GM18951 (cell line): Measurements from ENCODE around the gene TNIP2.

Experiments used
- POLR2A ChIP-seq: IDR thresholded peaks from 4 replicates; pipeline ENCODE4 v1.6.1; 2011; ENCODE audit warnings: mild to moderate bottlenecking; ENCODE audit not compliant: insufficient read length, insufficient read depth; ENCODE audit errors: extremely low read depth
- in situ Hi-C: fragments of 300-500 bp; cut with MboI; formaldehyde crosslinking; loops from one replicate; pipeline ENCODE4 v1.12.0; 2022; ENCODE audit warnings: low sequenced_read_pairs, mixed read lengths, inconsistent platforms; ENCODE audit not compliant: unreplicated experiment

TNIP2 gene, protein sequence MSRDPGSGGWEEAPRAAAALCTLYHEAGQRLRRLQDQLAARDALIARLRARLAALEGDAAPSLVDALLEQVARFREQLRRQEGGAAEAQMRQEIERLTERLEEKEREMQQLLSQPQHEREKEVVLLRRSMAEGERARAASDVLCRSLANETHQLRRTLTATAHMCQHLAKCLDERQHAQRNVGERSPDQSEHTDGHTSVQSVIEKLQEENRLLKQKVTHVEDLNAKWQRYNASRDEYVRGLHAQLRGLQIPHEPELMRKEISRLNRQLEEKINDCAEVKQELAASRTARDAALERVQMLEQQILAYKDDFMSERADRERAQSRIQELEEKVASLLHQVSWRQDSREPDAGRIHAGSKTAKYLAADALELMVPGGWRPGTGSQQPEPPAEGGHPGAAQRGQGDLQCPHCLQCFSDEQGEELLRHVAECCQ

DNA sequence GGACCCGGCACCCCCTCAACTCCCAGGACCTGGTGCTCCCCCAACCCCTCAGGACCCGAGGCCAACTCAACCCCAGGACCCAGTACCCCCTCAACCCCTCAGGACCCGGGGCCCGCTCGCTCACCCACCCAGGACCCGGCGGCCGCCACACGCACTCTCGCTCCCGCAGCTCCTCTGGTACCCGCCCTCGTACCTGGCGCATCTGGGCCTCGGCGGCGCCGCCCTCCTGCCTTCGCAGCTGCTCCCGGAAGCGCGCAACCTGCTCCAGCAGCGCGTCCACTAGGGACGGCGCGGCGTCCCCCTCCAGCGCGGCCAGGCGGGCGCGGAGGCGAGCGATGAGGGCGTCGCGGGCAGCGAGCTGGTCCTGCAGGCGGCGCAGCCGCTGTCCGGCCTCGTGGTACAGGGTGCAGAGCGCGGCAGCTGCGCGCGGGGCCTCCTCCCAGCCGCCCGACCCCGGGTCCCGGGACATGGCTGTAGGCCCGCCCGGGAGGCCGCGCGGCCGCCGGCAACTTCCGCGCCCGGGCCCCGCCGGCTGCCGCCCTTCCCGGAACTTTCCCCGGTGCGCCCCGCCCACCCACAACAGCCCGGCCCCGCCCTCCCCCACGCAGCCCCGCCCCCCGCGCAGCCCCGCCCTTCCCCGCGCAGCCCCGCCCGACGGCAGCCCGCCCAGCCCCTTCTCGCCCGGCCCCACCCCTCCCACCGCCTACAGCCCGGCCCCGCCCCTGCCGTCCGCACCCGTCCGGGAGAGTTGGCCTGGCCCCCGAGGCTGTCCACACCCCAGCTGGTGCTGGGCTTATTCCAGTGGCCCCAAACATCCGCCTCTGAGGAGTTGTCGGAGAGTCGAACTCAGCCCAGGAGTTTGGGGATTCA lies at the start of gene TNIP2:
Gene TNIP2, minus strand, starts transcription at position 516 of the 870 bp plus-strand sequence. Its CDS starts 47 bp downstream, at position 469.
- in situ Hi-C loops, result no loop called here
- peak; percentile 90 for TF ChIP-seq POLR2A

DNA sequence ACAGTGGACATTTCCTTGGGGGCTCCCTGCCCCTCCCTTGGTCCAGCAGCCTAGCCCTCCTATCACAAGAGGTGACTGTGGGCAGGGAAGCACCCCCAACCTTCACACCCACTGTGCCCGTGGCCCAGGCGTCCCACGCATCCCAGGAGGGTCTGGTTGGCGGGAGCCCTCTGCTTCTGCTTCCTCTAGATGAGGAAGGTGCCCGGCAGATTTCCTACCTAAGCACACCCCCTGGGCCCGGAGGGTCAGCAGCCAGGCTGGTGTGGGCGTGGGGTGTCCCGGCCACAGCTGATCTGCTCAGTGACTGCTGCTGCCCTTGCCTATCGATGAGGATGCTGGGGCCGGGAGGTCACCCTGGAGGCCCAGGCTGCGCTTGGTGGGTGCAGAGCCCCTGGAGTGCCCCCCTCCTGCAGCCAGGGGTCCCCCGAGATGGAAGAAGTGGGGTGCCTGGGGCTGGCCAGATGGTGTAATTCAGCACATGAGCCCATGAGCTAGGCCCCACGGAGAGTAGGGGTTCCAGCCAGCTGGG lies 48.9 kb upstream of the TNIP2 start:
- TF ChIP-seq POLR2A, result no peak
- in situ Hi-C loops, result no loop called here

DNA sequence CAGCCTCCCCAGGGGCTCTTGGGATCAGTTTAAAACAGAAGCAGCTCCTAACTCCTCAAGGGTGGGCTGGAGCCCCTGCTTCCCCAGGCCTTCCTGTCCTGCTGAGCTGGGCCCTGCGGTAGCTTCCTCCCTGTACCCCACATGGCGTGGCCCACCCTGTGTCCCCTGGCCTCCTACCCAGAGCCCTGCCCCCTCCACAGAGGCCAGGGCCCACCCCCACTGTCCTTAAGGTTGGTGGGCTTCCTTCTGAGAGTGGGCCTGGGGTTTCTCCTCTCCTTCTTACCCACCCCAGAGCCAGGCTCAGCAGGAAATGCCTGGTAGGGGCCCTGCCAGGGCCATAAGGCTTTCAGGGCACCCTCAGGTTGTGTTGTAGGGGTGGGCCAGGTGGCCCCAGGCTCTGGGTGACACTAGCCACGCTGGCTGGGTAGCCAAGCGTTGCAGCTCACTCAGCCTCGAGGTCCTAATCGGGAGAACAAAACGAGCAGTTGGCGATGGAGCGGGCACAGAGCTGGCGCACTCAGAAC lies 48.4 kb upstream of the TNIP2 start:
- TF ChIP-seq POLR2A, result no peak
- in situ Hi-C loops, result no loop called here

DNA sequence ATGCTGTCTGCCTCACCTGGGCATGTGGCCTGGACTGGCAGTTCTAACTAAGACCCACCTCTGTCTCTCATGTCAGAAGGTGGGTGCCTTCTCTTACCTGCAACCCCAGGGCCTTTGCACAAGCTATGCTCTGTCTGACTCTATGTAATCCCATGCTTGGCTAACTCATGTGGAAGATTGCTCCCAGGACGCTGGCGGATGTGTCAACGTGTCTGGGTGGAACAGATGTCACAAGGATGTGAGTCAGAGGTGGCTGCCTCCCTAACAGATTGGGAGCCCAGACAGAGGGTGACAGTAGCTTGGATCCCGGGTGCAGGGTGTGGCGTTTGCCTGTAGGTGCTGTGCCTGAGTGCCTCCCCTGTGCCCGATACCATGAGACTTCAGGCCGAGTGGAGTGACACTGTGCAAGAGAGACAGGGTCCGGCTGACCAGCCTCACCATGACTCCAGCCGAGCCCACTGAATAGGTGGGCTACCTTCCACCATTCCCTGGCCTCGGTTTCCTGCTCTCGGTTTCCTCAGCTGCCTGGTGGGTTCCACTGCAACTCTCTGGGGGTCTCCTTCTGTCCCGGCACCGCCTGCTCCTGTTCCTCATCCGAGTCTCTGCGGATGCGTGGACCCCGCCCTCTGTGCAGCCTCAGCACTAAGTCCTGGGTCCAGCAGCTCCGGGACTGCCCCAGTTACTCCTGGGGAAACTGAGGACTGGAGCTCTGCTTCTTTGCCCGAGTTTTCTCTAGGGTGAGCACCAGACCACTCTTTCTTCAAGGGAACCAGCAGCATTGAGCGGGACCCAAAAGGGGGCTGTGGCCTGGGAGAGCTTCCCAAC lies 47.7 kb upstream of the TNIP2 start:
- no peak for TF ChIP-seq POLR2A
- in situ Hi-C loops, result no loop called here

DNA sequence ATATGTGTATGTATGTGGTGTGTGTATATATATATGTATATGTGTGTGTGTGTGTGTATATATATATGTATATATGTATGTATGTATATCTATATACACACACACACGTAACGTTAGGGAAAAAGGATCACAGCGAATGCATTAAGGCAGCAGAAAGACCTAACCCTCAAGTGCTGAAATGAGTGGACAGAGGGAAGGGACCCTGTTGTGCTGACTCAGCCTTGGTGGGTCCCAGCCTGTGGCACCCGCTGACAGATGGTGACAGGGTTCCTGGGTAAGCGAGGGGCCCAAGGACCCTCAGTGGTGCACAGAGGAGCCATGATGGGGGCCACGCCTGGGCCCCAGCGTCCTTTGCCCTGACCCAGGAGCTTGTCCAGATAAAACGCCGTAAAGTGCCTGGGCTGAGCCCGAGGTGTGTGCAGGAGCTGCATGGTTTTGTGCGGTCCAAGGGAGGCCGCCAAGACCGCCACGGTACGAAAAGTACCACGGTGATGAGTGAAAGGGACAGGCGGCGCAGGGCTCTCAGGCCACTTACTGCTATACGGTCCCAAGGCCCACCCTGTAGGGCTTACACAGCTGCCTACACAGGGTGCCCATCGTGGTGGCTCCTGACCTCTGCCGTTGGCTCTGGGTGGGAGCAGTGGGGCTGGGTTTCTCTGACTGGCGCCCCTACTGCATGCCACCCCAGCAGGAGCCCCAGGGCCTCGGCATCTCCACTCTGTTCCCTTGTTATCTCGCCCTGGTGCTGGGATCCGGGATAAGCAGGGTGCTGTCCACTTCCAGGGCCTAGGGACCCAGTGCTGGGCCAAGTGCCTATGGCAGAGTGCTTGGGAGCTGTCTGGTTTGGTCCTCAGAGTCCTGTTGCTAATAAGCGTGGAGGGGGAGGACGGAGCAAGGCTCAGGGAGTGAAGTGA lies 46.7 kb upstream of the TNIP2 start:
- in situ Hi-C loops, result no loop called here
- TF ChIP-seq POLR2A, result no peak

DNA sequence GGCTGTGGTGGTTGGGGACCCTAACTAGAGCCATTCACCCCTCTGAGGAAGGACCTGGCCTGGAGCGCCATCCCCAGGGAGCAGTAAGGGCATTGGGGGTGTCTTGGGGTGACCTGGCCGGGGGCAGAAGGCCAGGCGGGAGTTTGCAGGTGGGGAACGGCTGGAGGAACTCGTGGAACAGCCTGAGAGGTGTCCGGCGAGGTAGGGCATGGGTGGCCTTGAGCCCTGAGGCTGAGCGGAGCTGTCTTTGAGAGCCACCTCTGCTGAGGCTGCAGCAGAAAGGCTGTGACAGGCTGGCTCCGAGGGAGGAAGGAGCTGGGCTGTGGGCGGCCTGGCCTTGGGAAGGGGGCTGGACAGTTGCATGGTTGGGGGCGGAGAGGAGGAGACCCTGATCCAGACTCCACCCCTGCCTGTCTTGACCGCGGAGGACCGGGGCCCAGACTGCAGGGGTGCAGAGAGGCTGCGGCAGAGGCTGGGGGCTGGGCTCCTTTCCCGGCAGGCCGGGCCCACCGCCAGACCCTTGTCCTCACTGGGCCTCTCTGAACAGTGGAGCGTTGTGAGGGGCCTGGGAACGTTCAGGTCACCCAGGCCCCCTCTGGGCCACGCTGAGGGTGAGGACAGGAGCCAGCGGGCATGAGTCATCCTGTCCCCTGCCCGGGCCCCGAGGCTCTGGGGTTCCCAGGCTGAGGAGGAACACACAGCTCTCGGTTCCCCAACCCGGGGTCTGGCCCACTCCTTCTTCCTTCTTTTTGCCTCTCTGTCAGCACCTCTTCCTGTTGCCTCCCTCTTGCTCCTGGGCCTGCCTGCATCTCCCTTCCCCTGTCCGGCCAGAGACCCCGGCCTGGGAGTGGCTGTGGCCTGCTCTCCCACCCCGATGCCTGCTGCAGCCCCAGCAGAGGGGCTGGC lies 44.8 kb upstream of the TNIP2 start:
- peak; percentile 45 for TF ChIP-seq POLR2A
- in situ Hi-C loops, result no loop called here

DNA sequence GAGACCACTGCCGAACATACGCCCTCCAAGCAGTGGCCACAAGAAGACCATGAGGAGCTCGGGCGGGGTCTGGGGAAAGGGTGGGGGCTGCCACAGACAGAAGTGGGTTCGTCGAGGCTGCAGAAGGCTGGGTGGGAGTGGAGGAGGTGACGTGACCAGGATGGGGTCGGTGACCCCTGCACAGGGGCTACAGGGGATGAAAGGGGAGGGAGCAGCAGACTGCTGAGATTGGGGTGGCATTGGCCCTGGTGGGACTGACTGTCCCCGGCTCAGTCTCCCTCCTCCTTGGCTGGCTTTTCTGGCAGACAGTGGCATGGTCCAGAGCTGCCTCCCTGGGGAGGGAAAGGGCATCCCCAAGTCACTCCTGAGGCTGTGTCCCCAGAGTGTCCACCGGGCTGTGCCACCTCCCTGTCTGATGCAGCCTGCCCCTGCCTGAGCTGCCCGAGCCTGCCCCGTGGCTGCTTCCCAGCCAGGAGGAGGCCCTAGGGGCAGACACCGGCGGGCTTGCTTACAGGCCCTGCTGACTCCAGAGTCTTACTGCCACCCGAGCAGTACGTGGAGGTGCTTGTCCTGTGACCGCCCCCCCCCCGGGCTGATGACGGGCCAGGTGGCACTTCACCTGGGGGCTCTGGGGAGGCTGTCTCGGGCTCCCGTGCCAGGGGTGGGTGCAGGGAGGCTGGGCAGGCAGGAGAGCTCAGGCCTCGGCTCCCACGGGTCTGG lies 44.0 kb upstream of the TNIP2 start:
- in situ Hi-C loops, result no loop called here
- TF ChIP-seq POLR2A, result no peak

DNA sequence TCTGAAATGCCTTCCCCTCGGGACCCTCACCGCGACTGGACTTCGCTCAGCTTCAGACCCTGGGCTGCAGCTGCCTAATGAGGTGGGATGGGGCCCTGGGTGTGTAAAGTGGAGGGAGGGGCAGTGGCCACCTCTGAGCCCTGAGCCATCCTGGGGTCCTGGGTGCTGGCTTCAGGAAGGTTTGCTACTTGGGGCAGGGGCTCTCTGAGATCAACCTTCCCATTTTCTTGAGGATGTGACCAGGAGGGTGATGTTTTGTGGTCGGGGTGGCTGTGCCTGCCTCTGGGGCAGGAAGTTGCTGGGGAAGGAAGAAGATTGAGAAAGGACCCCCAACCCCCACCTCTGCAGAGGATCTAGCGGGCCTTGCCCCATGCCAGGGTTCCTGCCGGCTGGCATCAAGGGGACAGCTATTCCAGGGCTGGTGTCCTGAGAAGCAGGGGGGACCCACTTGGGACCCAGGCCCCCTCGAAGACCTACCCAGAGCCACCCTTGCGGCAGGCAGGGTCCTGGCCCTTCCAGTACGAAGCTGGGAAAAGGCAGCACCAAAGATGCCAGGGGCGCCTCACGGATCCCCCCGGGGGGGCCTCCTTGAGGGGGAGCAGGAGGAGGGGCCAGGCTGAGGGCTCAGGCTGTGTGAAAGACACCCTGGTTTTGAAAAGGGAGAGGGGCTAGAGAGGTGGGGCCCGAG lies 43.2 kb upstream of the TNIP2 start:
- in situ Hi-C loops, result no loop called here
- no peak for TF ChIP-seq POLR2A

DNA sequence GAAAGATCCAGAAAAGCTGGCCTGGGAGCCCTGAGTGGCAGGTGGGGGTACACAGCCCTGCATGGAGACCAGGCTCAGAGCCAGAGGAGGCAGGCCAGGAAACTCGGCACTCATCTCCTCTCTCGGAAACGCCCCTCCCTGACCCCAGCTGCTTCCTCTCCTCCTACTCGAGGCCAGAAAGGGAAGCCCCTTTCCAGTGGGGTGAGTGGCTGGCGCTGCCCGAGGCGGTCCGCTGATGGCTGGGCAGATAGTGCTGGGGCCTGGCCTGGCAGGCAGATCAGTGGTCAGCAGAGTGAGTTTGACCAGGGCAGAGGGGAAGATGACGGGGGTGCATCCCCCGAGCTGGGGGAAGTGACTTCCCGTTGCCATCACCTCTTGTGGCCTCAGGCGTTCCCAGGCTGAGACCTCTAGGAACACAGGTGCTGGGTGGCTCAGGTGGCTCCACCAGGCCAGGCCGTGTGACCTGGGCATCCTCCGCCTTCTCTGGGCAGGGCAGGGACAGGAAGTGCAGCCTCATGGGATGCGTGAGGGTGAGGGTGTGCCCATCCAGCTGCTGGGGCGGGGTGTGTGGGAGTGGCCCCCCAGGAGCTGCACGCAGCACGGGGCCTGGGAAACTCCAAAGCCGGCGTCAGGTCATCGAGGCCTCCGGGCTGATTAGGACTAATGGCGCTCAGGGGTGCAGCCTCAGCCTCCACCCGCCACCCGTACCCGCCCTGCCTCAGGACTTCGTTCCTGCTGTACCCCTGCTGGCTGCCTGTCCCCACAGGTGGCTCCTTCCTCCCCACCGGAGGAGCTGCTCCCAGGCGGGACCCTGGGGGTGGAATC lies 42.5 kb upstream of the TNIP2 start:
- TF ChIP-seq POLR2A, result peak; percentile 52
- in situ Hi-C loops, result no loop called here
